Measurements from ENCODE around the gene TCERG1L.

TCERG1L gene

DNA sequence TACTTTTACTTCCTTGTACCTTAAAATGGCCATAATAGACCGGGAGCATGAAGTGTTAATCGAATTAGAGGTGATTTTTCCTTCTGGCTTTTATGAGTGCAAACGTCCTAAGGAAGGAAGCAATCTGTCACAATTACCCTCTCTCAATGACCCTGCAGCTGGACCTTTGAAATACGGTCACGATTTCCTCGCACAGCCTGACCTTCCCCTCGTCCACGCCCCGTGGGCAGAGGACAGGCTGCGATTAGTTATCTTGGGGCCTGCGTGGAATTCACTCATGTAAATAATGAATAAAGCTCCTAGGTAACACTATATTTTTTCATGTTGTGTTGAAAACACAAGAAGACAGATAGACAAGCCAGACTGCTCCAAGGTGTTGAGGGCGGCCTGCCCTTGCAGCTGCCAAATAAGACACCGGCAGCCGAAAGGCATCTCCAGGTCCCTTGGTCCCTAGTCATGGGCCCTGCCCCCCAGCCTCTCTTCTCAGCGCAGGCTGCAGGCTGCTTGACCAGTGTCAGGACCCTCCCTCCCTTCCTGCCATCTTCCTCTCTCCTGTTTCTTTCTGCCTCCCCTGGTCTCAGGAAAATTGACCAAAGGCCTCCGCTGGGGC, 199.9 kb downstream of the TCERG1L start:
- no peaks in the 10 kb centered on the region for H3K27me3 ChIP-seq (ENCODE audit: control insufficient read depth, insufficient read depth, low read length)
- no peak overlapping the region for H2AFZ ChIP-seq
- H3K9me3 ChIP-seq (ENCODE audit: control insufficient read depth, low read length) = no peaks in the 10 kb centered on the region
- H3K4me1 ChIP-seq = peaks cover 5% of the 10 kb centered on the region
- H3K27ac ChIP-seq = no peak overlapping the region
- no peak overlapping the region for H3K4me2 ChIP-seq (ENCODE audit: low read length)
- no peaks in the 10 kb centered on the region for H3K79me2 ChIP-seq
- H3K4me3 ChIP-seq (ENCODE audit: low read depth, low read length) = no peak overlapping the region
- no peak overlapping the region for H3K9ac ChIP-seq
- no peaks in the 10 kb centered on the region for H3K36me3 ChIP-seq (ENCODE audit: control insufficient read depth, insufficient read depth, low read length)
- TF ChIP-seq, protein P1, sequence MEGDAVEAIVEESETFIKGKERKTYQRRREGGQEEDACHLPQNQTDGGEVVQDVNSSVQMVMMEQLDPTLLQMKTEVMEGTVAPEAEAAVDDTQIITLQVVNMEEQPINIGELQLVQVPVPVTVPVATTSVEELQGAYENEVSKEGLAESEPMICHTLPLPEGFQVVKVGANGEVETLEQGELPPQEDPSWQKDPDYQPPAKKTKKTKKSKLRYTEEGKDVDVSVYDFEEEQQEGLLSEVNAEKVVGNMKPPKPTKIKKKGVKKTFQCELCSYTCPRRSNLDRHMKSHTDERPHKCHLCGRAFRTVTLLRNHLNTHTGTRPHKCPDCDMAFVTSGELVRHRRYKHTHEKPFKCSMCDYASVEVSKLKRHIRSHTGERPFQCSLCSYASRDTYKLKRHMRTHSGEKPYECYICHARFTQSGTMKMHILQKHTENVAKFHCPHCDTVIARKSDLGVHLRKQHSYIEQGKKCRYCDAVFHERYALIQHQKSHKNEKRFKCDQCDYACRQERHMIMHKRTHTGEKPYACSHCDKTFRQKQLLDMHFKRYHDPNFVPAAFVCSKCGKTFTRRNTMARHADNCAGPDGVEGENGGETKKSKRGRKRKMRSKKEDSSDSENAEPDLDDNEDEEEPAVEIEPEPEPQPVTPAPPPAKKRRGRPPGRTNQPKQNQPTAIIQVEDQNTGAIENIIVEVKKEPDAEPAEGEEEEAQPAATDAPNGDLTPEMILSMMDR (IDR thresholded peaks at IDR 0.05) = no peak

DNA sequence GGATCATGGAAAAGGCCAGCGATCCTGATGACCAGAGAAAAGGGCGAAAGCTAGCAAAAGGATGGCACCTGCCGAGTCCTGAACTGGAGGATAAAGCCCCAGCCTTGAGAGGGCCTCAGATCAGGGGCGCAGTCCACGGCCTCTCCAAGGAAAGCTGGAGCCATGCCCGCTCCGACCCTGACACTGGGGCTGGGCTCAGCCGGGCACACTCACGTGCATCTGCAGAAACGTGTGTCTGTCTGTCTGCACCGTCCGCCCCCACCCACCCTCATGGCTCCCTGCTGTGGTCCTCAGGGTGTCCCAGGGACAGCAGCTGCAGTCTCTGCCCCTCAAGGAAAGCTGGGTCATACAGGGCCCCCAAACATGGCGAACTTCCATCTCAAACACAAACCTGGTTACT, 200.5 kb downstream of the TCERG1L start:
- H3K4me3 ChIP-seq (ENCODE audit: low read depth, low read length) = no peak overlapping the region
- no peak overlapping the region for H3K4me2 ChIP-seq (ENCODE audit: low read length)
- no peaks in the 10 kb centered on the region for H3K9me3 ChIP-seq (ENCODE audit: control insufficient read depth, low read length)
- H3K27ac ChIP-seq = no peak overlapping the region
- no peaks in the 10 kb centered on the region for H3K79me2 ChIP-seq
- no peak overlapping the region for H3K9ac ChIP-seq
- no peaks in the 10 kb centered on the region for H3K36me3 ChIP-seq (ENCODE audit: control insufficient read depth, insufficient read depth, low read length)
- no peak overlapping the region for H2AFZ ChIP-seq
- no peaks in the 10 kb centered on the region for H3K27me3 ChIP-seq (ENCODE audit: control insufficient read depth, insufficient read depth, low read length)
- H3K4me1 ChIP-seq = peaks cover 5% of the 10 kb centered on the region
- TF ChIP-seq, protein P1 (IDR thresholded peaks at IDR 0.05) = no peak

DNA sequence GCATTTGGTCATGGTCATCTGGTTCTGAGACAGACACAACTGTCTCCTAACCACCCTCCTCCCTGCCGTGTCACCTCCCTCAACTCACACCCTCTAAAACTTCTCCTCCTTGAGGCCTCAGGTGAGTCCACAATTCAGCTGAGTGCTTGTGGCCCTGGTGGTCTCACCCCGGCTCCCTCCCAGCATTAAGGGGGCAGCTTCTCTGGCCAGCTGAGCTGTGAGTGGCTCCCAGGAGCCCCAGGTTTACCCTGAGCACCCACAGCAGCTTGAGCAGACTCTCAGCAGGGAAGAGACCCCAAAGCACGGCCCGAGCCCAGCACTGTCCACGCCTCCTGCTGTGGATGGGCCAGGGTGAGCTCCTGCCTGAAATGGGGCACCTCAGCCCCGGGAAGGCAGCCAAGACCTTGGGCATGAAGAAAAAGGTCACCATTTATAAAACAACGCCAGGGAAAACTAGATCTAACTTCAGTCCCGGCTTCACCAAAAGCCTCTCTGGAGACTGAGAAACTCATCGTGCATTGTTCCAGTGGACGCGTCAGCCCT, 201.2 kb downstream of the TCERG1L start:
- H3K79me2 ChIP-seq = no peaks in the 10 kb centered on the region
- peak overlapping the region; percentile 76 for H3K27ac ChIP-seq
- no peaks in the 10 kb centered on the region for H3K9me3 ChIP-seq (ENCODE audit: control insufficient read depth, low read length)
- no peaks in the 10 kb centered on the region for H3K27me3 ChIP-seq (ENCODE audit: control insufficient read depth, insufficient read depth, low read length)
- H3K36me3 ChIP-seq (ENCODE audit: control insufficient read depth, insufficient read depth, low read length) = no peaks in the 10 kb centered on the region
- TF ChIP-seq, protein P1 (IDR thresholded peaks at IDR 0.05) = no peak
- peaks cover 5% of the 10 kb centered on the region for H3K4me1 ChIP-seq
- no peak overlapping the region for H3K4me3 ChIP-seq (ENCODE audit: low read depth, low read length)
- no peak overlapping the region for H3K9ac ChIP-seq
- H3K4me2 ChIP-seq (ENCODE audit: low read length) = no peak overlapping the region
- H2AFZ ChIP-seq = peak overlapping the region; percentile 64

GRCh38 chr10:131109726-131110125, 201.8 kb downstream of the TCERG1L start:
- TF ChIP-seq, protein P1 (IDR thresholded peaks at IDR 0.05) = no peak
- Histone ChIP-seq H2AFZ (peak overlapping the region; percentile 64), H3K9ac (no peak overlapping the region), H3K36me3 (ENCODE audit: control insufficient read depth, insufficient read depth, low read length) (no peaks in the 10 kb centered on the region), H3K4me1 (peaks cover 5% of the 10 kb centered on the region), H3K27ac (peak overlapping the region; percentile 76), H3K9me3 (ENCODE audit: control insufficient read depth, low read length) (no peaks in the 10 kb centered on the region), H3K4me3 (ENCODE audit: low read depth, low read length) (no peak overlapping the region), H3K27me3 (ENCODE audit: control insufficient read depth, insufficient read depth, low read length) (no peaks in the 10 kb centered on the region), H3K79me2 (no peaks in the 10 kb centered on the region), H3K4me2 (ENCODE audit: low read length) (no peak overlapping the region)

DNA sequence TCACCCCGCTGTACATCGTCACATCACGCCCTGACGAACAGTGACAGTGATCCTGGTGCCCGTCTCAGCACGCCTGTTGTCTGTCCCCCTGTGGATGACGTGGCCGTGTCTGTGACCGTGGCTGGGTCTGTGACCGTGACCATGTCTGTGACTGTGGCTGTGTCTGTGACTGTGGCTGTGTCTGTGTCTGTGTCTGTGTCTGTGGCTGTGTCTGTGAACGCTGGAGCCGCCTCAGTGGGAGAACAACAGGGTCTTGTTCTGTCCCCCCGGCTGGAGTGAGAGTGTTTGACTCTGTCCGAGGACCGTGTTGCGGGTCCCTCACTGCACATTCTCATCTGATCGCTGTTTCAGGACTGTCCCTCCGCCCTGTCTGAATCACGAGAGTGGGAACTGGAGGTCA, 202.2 kb downstream of the TCERG1L start:
- Histone ChIP-seq H3K9me3 (ENCODE audit: control insufficient read depth, low read length) (no peaks in the 10 kb centered on the region), H3K27ac (peak overlapping the region; percentile 76), H3K4me1 (peaks cover 5% of the 10 kb centered on the region), H3K79me2 (no peaks in the 10 kb centered on the region), H3K4me3 (ENCODE audit: low read depth, low read length) (no peak overlapping the region), H3K36me3 (ENCODE audit: control insufficient read depth, insufficient read depth, low read length) (no peaks in the 10 kb centered on the region), H3K27me3 (ENCODE audit: control insufficient read depth, insufficient read depth, low read length) (no peaks in the 10 kb centered on the region), H3K9ac (no peak overlapping the region), H2AFZ (peak overlapping the region; percentile 64), H3K4me2 (ENCODE audit: low read length) (no peak overlapping the region)
- TF ChIP-seq, protein P1 (IDR thresholded peaks at IDR 0.05) = no peak
